GM12892 (cell line): ENCODE measurements around the gene NEXN.
"Not testable (repeated sequence)": the region's sequence is repeated elsewhere in the genome, so short reads cannot be mapped to it uniquely, and the experiment has no call there.

Experiments
- DNase-seq: peaks from one replicate; pipeline ENCODE4 v3.0.0; 2011; ENCODE audit not compliant: insufficient read length
- FAIRE-seq: peaks from 2 replicates; lab custom pipeline; 2011; peaks lifted over from hg19 to GRCh38; lab: Jason Lieb, UNC
- POLR2A ChIP-seq: IDR thresholded peaks from 2 replicates; pipeline ENCODE4 v1.6.1; 2011; ENCODE audit warnings: low read depth, low read length, control low read depth
- POLR2AphosphoS5 ChIP-seq: IDR thresholded peaks from 2 replicates; pipeline ENCODE4 v1.6.1; 2011; ENCODE audit warnings: low read depth, low read length, control low read depth
- TAF1 ChIP-seq: IDR thresholded peaks from 2 replicates; pipeline ENCODE4 v1.6.1; 2011; ENCODE audit warnings: low read depth, mild to moderate bottlenecking, control low read depth, low read length, borderline replicate concordance

NEXN gene

GRCh38 chr1:77972080-77972479 lies 83.7 kb downstream of the NEXN start:
- TF ChIP-seq POLR2A (no peak), TAF1 (no peak), POLR2AphosphoS5 (no peak)
- no peak for FAIRE-seq

GRCh38 chr1:77975386-77975785 lies 87.0 kb downstream of the NEXN start:
- FAIRE-seq = no peak
- TF ChIP-seq TAF1 (no peak), POLR2A (no peak), POLR2AphosphoS5 (no peak)
- no peak for DNase-seq

More at GRCh38 chr1:77972080-77972479, 83.7 kb downstream of the NEXN start:
- DNase-seq = no peak

- FAIRE-seq = no peak
- no peak for DNase-seq
- TF ChIP-seq TAF1 (no peak), POLR2AphosphoS5 (no peak), POLR2A (no peak)
These were observed 87.5 kb downstream of the NEXN start for GRCh38 chr1:77975907-77976306.

- TF ChIP-seq POLR2A = no peak
- peak; percentile 15; the same call in 1 of the 2 replicates for TF ChIP-seq POLR2AphosphoS5
- no peak for TF ChIP-seq TAF1
- DNase-seq (no peak), FAIRE-seq (no peak)
These were observed 88.1 kb downstream of the NEXN start for GRCh38 chr1:77976433-77977076.

GRCh38 chr1:77977989-77978292 lies 89.5 kb downstream of the NEXN start:
- FAIRE-seq (no peak), DNase-seq (no peak)
- TF ChIP-seq TAF1 = no peak
- no peak for TF ChIP-seq POLR2A
- TF ChIP-seq POLR2AphosphoS5 = no peak

- FAIRE-seq (peak; percentile 90), DNase-seq (peak; percentile 37)
- TF ChIP-seq POLR2AphosphoS5 (peak; percentile 83), POLR2A (peak; percentile 64; the same call in 1 of the 2 replicates), TAF1 (peak; percentile 88; the same call in 1 of the 2 replicates)
These were observed 90.0 kb downstream of the NEXN start for GRCh38 chr1:77978293-77978968.

GRCh38 chr1:77978969-77979876 lies 90.8 kb downstream of the NEXN start, which contains the start of gene FUBP1:
Gene FUBP1 (minus strand): TSS chr1:77979072. CDS start chr1:77979004, 68 bp downstream.
- DNase-seq (peak; percentile 57), FAIRE-seq (peak; percentile 95)
- TF ChIP-seq POLR2AphosphoS5 (peak; percentile 97), POLR2A (peak; percentile 97), TAF1 (peak; percentile 89)

- not testable (repeated sequence) for FAIRE-seq, DNase-seq
These were observed 95.0 kb downstream of the NEXN start for GRCh38 chr1:77983352-77983996.

- FAIRE-seq = no peak
- DNase-seq = no peak
- TF ChIP-seq POLR2A = no peak
- TF ChIP-seq TAF1 = no peak
- no peak for TF ChIP-seq POLR2AphosphoS5
These were observed 95.6 kb downstream of the NEXN start for GRCh38 chr1:77983997-77984355.

- TF ChIP-seq POLR2A (no peak), TAF1 (no peak), POLR2AphosphoS5 (no peak)
- FAIRE-seq (no peak), DNase-seq (no peak)
These were observed 96.2 kb downstream of the NEXN start for GRCh38 chr1:77984629-77985028.

- DNase-seq = no peak
- FAIRE-seq = no peak
- TF ChIP-seq POLR2A = no peak
- no peak for TF ChIP-seq TAF1
- TF ChIP-seq POLR2AphosphoS5 = no peak
These were observed 98.4 kb downstream of the NEXN start for GRCh38 chr1:77986810-77987209.
